Adrenal gland (tissue), 19 donors: ENCODE data around the gene ZNF506. TPM values are rescaled to one million over a fixed set of nuclear protein-coding genes. Genes with fewer than 3 reads are reported as not detected.
"Not testable (repeated sequence)": the region's sequence is repeated elsewhere in the genome, so short reads cannot be mapped to it uniquely, and the experiment has no call there.

ENCODE experiments used
- DNase-seq, 7 donors: peaks; one replicate each; pipeline ENCODE4 v3.0.0-alpha.2; 2019 to 2020
- H3K27ac ChIP-seq, 5 donors: fragments of 200-600 bp; sonication (generic) in 4 of 5; 1 replicate in 3 of 5; 2 replicates in 2 of 5; pipeline versions ENCODE4 v1.5.1 to v1.8.0; 2016 to 2020; ENCODE audit warnings: mild to moderate bottlenecking in 1 of 5
- H3K27me3 ChIP-seq: fragments of 200-600 bp; 2 replicates; pipeline ENCODE4 v1.8.0; 2021
- H3K36me3 ChIP-seq, 2 donors: fragments of 200-600 bp; replicated peaks in 1 of 2; 1 replicate in 1 of 2; 2 replicates in 1 of 2; pipeline versions ENCODE4 v1.5.1 to v1.8.0; 2018 to 2022
- H3K4me1 ChIP-seq, 2 donors: fragments of 200-600 bp; replicated peaks in 1 of 2; 1 replicate in 1 of 2; 2 replicates in 1 of 2; pipeline versions ENCODE4 v1.5.1 to v1.8.0; 2018 to 2021
- H3K4me3 ChIP-seq, 4 donors: fragments of 200-600 bp; sonication (generic) in 3 of 4; one replicate each; pipeline ENCODE4 v1.5.1; 2016 to 2018
- H3K9me3 ChIP-seq, 3 donors: fragments of 200-600 bp; sonication (generic) in 1 of 3; replicated peaks in 1 of 3; 1 replicate in 2 of 3; 2 replicates in 1 of 3; pipeline versions ENCODE4 v1.5.1 to v1.8.0; 2016 to 2021
- CTCF ChIP-seq, 6 experiments: fragments of 450-650 bp in 4 of 6; fragments of 200-600 bp in 2 of 6; sonication (generic) in 1 of 6; IDR thresholded peaks; 1 replicate in 5 of 6; 2 replicates in 1 of 6; pipeline versions ENCODE4 v1.5.1 to v1.8.0; 2016 to 2021; ENCODE audit warnings: antibody characterized with exemption in 6 of 6, mild to moderate bottlenecking in 2 of 6, moderate library complexity in 1 of 6
- POLR2A ChIP-seq, 2 donors: fragments of 450-650 bp; IDR thresholded peaks; one replicate each; pipeline ENCODE4 v1.6.1; 2017; ENCODE audit warnings: antibody characterized with exemption in 2 of 2, mild to moderate bottlenecking in 2 of 2, moderate library complexity in 1 of 2
- WGBS, 4 donors: extraction: QIAGEN DNeasy Blood & Tissue Kit in 2 of 4; methylation state at CpG; one replicate each; pipeline versions ENCODE4 v1.1.5 to v1.1.7; 2013 to 2017; 5-methylcytosine and 5-hydroxymethylcytosine counted together
- intact Hi-C, 2 donors: fragments of 100-400 bp; cut with DNase I; formaldehyde crosslinking; loops; one replicate each; pipeline versions ENCODE4 v1.14.1 to v1.15.0; 2022 to 2023
- long read RNA-seq, 10 donors: library from polyadenylated mRNA in 3 of 10; unstranded in 2 of 10; stranded (forward) in 1 of 10; transcript quantifications; one replicate each; pipeline ENCODE4 v2.0.0 and lab custom pipeline, GENCODE V29; 2021 to 2026
- polyA plus RNA-seq, 3 donors: library from polyadenylated mRNA; stranded (reverse); fragments of 200-250 nt in 2 of 3; fragments of 350-450 nt in 1 of 3; fragmentation: Illumina TruSeq in 1 of 3; extraction: RNeasy Lipid Tissue Mini Kit (QIAGEN cat#74804) in 1 of 3; gene quantifications; one replicate each; pipeline ENCODE4 v1.2.3, GENCODE V29; 2013 to 2014
- total RNA-seq, 9 donors: library from RNA; depleted of rRNA in 4 of 9; stranded (reverse); fragments of >200 nt in 4 of 9; fragments of 120-200 nt in 1 of 9; fragmentation: NEBNext Ultra II Directional in 1 of 9; extraction: Animal tissue kit (Norgen Biotek cat#: 25700) in 1 of 9; gene quantifications; one replicate each; pipeline versions ENCODE4 v1.1.0 to v1.2.4, GENCODE V29; 2013 to 2023
- donor health status: healthy with polysubstance abuse.
- donor health status: Bipolar disorder and iron deficiency.
- donor health status: DM: yes; HTN: yes; CAD: no.
- donor health status: DM: no; HTN: no; CAD: no.
- donor health status: DM: no; HTN: no; CAD: no.
- donor health status: DM: yes; HTN: yes; CAD: no.

ZNF506 gene
- 10 to 100 TPM in 8 of 9 donors, 1 to 10 TPM in 1; 9.9 to 38.6 (median 24.0) TPM for total RNA-seq
- 10 to 100 TPM in 1 of 3 donors, 1 to 10 TPM in 2; 4.7 to 22.1 (median 7.5) TPM for polyA plus RNA-seq
- long read RNA-seq, donor 1, full-length matches to known transcripts: 15 of 15 reads
- long read RNA-seq, donor 1, partial matches to known transcripts: 0 of 15 reads
- long read RNA-seq, donor 1, other reads (novel, unspliced or antisense): 0 of 15 reads
- long read RNA-seq, donor 2, full-length matches to known transcripts: 9 of 9 reads
- long read RNA-seq, donor 2, partial matches to known transcripts: 0 of 9 reads
- long read RNA-seq, donor 2, other reads (novel, unspliced or antisense): 0 of 9 reads
- long read RNA-seq, donor 3, partial matches to known transcripts: 0 of 1 reads
- long read RNA-seq, donor 3, other reads (novel, unspliced or antisense): 0 of 1 reads
- long read RNA-seq, donor 4, partial matches to known transcripts: 1 of 4 reads
- long read RNA-seq, donor 4, other reads (novel, unspliced or antisense): 0 of 4 reads
- long read RNA-seq, donor 5, transcript ZNF506-203 (4 exons, 1,424 nt): major isoform, 6 of 18 reads
- long read RNA-seq, donor 5, transcript ZNF506-204 (4 exons, 1,007 nt): major isoform, 6 of 18 reads
- long read RNA-seq, donor 5, partial matches to known transcripts: 1 of 18 reads
- long read RNA-seq, donor 5, other reads (novel, unspliced or antisense): 2 of 18 reads
- long read RNA-seq, donor 6, partial matches to known transcripts: 0 of 3 reads
- long read RNA-seq, donor 6, other reads (novel, unspliced or antisense): 3 of 3 reads
- long read RNA-seq, donor 7, full-length matches to known transcripts: 8 of 8 reads
- long read RNA-seq, donor 7, partial matches to known transcripts: 0 of 8 reads
- long read RNA-seq, donor 7, other reads (novel, unspliced or antisense): 0 of 8 reads
- long read RNA-seq, donor 8, full-length matches to known transcripts: 12 of 12 reads
- long read RNA-seq, donor 8, partial matches to known transcripts: 0 of 12 reads
- long read RNA-seq, donor 8, other reads (novel, unspliced or antisense): 0 of 12 reads
- long read RNA-seq, donor 9, full-length matches to known transcripts: 7 of 7 reads
- long read RNA-seq, donor 9, partial matches to known transcripts: 0 of 7 reads
- long read RNA-seq, donor 9, other reads (novel, unspliced or antisense): 0 of 7 reads
- long read RNA-seq, donor 10, full-length matches to known transcripts: 1 of 1 reads
- long read RNA-seq, donor 10, partial matches to known transcripts: 0 of 1 reads
- long read RNA-seq, donor 10, other reads (novel, unspliced or antisense): 0 of 1 reads

GRCh38 chr19:19821366-19821951 is at the start of gene ZNF506:
TSS of gene ZNF506 (minus strand) at chr19:19821750. CDS start at chr19:19821603, 147 bp downstream.
- TF ChIP-seq CTCF (IDR thresholded peaks at IDR 0.05) (no peak), POLR2A (IDR thresholded peaks at IDR 0.05) (peak; percentile 90 to 96)
- 0 to 1% (median 0%) methylated on average over 18 to 28 of the region's 28 CpGs for WGBS, 4 donors
- Histone ChIP-seq H3K4me1 (peaks cover 7 to 16% of the 10 kb centered on the region in 2 donors), H3K4me3 (peak within 1 kb of the TSS; percentile 9 to 88 (median 68)), H3K36me3 (no peaks in the 10 kb centered on the region), H3K27ac (peak within 1 kb of the TSS; percentile 82 to 97 (median 95)), H3K9me3 (peaks cover 0 to 5% (median 0%) of the 10 kb centered on the region in 3 donors), H3K27me3 (no peaks in the 10 kb centered on the region)
- intact Hi-C loops: no loop called here
- DNase-seq: peak; percentile 98 to 100 (median 100)

GRCh38 chr19:19870086-19870485 is 48.5 kb upstream of the ZNF506 start:
- peaks cover 19 to 28% of the 10 kb centered on the region in 2 donors for H3K4me1 ChIP-seq
- intact Hi-C loops: not testable (repeated sequence)

GRCh38 chr19:19866611-19867248 is 45.2 kb upstream of the ZNF506 start:
- DNase-seq: peak; percentile 17 to 56 (median 23)
- H3K27ac ChIP-seq: peak overlapping the region in 4 of 5 donors; percentile 89 to 94 (median 92)
- H3K4me3 ChIP-seq: peak overlapping the region in 3 of 4 donors; percentile 80 to 92 (median 85)
- intact Hi-C loops: no loop called here
- WGBS, 4 donors: 3 to 9% (median 5%) methylated on average over 22 to 23 of the region's 23 CpGs
- H3K36me3 ChIP-seq: no peaks in the 10 kb centered on the region
- H3K9me3 ChIP-seq: no peaks in the 10 kb centered on the region
- TF ChIP-seq CTCF (IDR thresholded peaks at IDR 0.05) (no peak), POLR2A (IDR thresholded peaks at IDR 0.05) (no peak)
- H3K27me3 ChIP-seq: no peaks in the 10 kb centered on the region
- H3K4me1 ChIP-seq: peaks cover 19 to 28% of the 10 kb centered on the region in 2 donors

More at GRCh38 chr19:19870086-19870485, 48.5 kb upstream of the ZNF506 start:
- not testable (repeated sequence) for H3K9me3 ChIP-seq, H3K27me3 ChIP-seq, H3K36me3 ChIP-seq, H3K4me3 ChIP-seq, DNase-seq, H3K27ac ChIP-seq
- WGBS, 4 donors: 89 to 97% (median 95%) methylated on average over 5 of the region's 5 CpGs
